NCI-H187 treated with DMSO at 0.1 percent for 48 hours (cell line): ENCODE data around the gene STIM1.
"Not testable (repeated sequence)": the region's sequence is repeated elsewhere in the genome, so short reads cannot be mapped to it uniquely, and the experiment has no call there.

Experiments used
- DNase-seq: peaks from one replicate; lab custom pipeline; 2025; lab: John Stamatoyannopoulos, UW

Gene STIM1

GRCh38 chr11:4027746-4028145 is 172.3 kb downstream of the STIM1 start:
- no peak for DNase-seq

- DNase-seq = no peak
These were observed 174.7 kb downstream of the STIM1 start for GRCh38 chr11:4030197-4030596.

GRCh38 chr11:4032097-4032496 is 176.6 kb downstream of the STIM1 start:
- DNase-seq = no peak

GRCh38 chr11:4035985-4036384 is 180.5 kb downstream of the STIM1 start:
- DNase-seq = no peak

- DNase-seq = no peak
These were observed 183.5 kb downstream of the STIM1 start for GRCh38 chr11:4039011-4039410.

GRCh38 chr11:4040461-4040860 is 185.0 kb downstream of the STIM1 start:
- no peak for DNase-seq

- DNase-seq = no peak
These were observed 186.4 kb downstream of the STIM1 start for GRCh38 chr11:4041731-4042391.

GRCh38 chr11:4044976-4045646 is 189.6 kb downstream of the STIM1 start:
- no peak for DNase-seq

- no peak for DNase-seq
These were observed 192.9 kb downstream of the STIM1 start for GRCh38 chr11:4048340-4048739.

- DNase-seq = no peak
These were observed 193.5 kb downstream of the STIM1 start for GRCh38 chr11:4049006-4049405.

- DNase-seq = no peak
These were observed 194.7 kb downstream of the STIM1 start for GRCh38 chr11:4050138-4050537.

- DNase-seq = not testable (repeated sequence)
These were observed 197.7 kb downstream of the STIM1 start for GRCh38 chr11:4053200-4053599.

GRCh38 chr11:4054643-4055042 is 199.2 kb downstream of the STIM1 start:
- DNase-seq = no peak

GRCh38 chr11:4059424-4059823 is 204.0 kb downstream of the STIM1 start:
- DNase-seq = no peak

GRCh38 chr11:4060182-4060923 is 204.9 kb downstream of the STIM1 start:
- DNase-seq = no peak

GRCh38 chr11:4061700-4062099 is 206.2 kb downstream of the STIM1 start:
- DNase-seq = no peak

- no peak for DNase-seq
These were observed 207.9 kb downstream of the STIM1 start for GRCh38 chr11:4063348-4063747.

GRCh38 chr11:4064278-4064955 is 209.0 kb downstream of the STIM1 start:
- DNase-seq = no peak

GRCh38 chr11:4065086-4065485 is 209.6 kb downstream of the STIM1 start:
- DNase-seq = no peak

- DNase-seq = no peak
These were observed 210.3 kb downstream of the STIM1 start for GRCh38 chr11:4065601-4066377.

GRCh38 chr11:4066910-4067309 is 211.4 kb downstream of the STIM1 start:
- no peak for DNase-seq

- DNase-seq = no peak
These were observed 213.5 kb downstream of the STIM1 start for GRCh38 chr11:4068962-4069361.
